K562 (cell line): ENCODE measurements around the gene ITGA7. TPM values are rescaled to one million over a fixed set of nuclear protein-coding genes. Genes with fewer than 3 reads are reported as not detected.

ENCODE experiments used
- ATAC-seq: fragments of 200-7000 bp; cut with Tn5 transposase; 3 replicates; pipeline ENCODE4 v1.9.1; 2020; ENCODE audit warnings: moderate library complexity
- BruUV-seq: library from RNA; stranded (reverse); fragments of 400-500 nt; replicated peaks from 2 replicates; lab custom pipeline; 2021; lab: Mats Ljungman, UMichigan
- CTCF ChIA-PET: fragments of 300-600 bp; formaldehyde crosslinking; extraction: SDS; loops from one replicate; lab custom pipeline; 2021; ENCODE audit warnings: low intra/inter-chr PET ratio; lab: Yijun Ruan, JAX
- POLR2A ChIA-PET: fragments of 300-600, 350-650 bp; sonication (Branson Sonifier 250); formaldehyde crosslinking; extraction: SDS; loops from one replicate; lab custom pipeline; 2021; ENCODE audit warnings: antibody characterized with exemption, inconsistent platforms; lab: Yijun Ruan, JAX
- DNase-seq, 4 experiments: peaks; one replicate each; pipeline versions ENCODE4 v3.0.0 to v3.0.0-alpha.2; 2011 to 2018; ENCODE audit warnings: low spot score in 3 of 4, mixed read lengths in 3 of 4; ENCODE audit errors: extremely low read depth in 1 of 4
- FAIRE-seq: peaks from 2 replicates; lab custom pipeline; 2011; peaks lifted over from hg19 to GRCh38; lab: Jason Lieb, UNC
- H2AFZ ChIP-seq: 2 replicates; pipeline ENCODE4 v1.6.0; 2011; ENCODE audit warnings: low read depth, low read length, control low read depth, inconsistent platforms
- H3K27ac ChIP-seq: fragments of 200-600 bp; 3 replicates; pipeline ENCODE4 v1.8.0; 2011; ENCODE audit warnings: low read depth, mild to moderate bottlenecking, control low read depth, inconsistent platforms, low read length, moderate library complexity, mixed read lengths; ENCODE audit errors: extremely low read depth
- H3K27me3 ChIP-seq, 2 experiments: fragments of 300-600 bp in 1 of 2; 2 replicates in 1 of 2; 3 replicates in 1 of 2; pipeline versions ENCODE4 v1.6.0 to v1.8.0; 2011; ENCODE audit warnings: inconsistent platforms in 2 of 2, low read length in 2 of 2, mild to moderate bottlenecking in 1 of 2, mixed read lengths in 1 of 2, moderate library complexity in 1 of 2; ENCODE audit not compliant: control insufficient read depth in 2 of 2, insufficient read depth in 2 of 2
- H3K36me3 ChIP-seq: fragments of 300-600 bp; 3 replicates; pipeline ENCODE4 v1.8.0; 2011; ENCODE audit warnings: mild to moderate bottlenecking, low read length, inconsistent platforms; ENCODE audit not compliant: control insufficient read depth, insufficient read depth
- H3K4me1 ChIP-seq, 2 experiments: fragments of 200-600 bp in 1 of 2; replicated peaks in 1 of 2; 2 replicates in 1 of 2; 3 replicates in 1 of 2; pipeline versions ENCODE4 v1.5.1 to v1.8.0; 2011; ENCODE audit warnings: inconsistent platforms in 2 of 2, low read length in 2 of 2, mild to moderate bottlenecking in 1 of 2, mixed read lengths in 1 of 2, moderate library complexity in 1 of 2; ENCODE audit not compliant: control insufficient read depth in 2 of 2, insufficient read depth in 2 of 2
- H3K4me2 ChIP-seq: 2 replicates; pipeline ENCODE4 v1.6.1; 2011; ENCODE audit warnings: low read length, control low read depth, inconsistent platforms, mixed read lengths; ENCODE audit not compliant: insufficient read depth
- H3K4me3 ChIP-seq: fragments of 200-600 bp; sonication (generic), shearing (Covaris generic); 2 replicates; pipeline ENCODE4 v1.5.1; 2016; ENCODE audit warnings: control low read depth, inconsistent platforms
- H3K79me2 ChIP-seq: fragments of 200-600 bp; 3 replicates; pipeline ENCODE4 v1.8.0; 2011; ENCODE audit warnings: low read length, inconsistent platforms; ENCODE audit not compliant: control insufficient read depth, insufficient read depth
- H3K9ac ChIP-seq, 2 experiments: 2 replicates each; pipeline versions ENCODE4 v1.6.0 to v1.6.1; 2011; ENCODE audit warnings: low read depth in 2 of 2, low read length in 2 of 2, control low read depth in 1 of 2, inconsistent platforms in 1 of 2, mild to moderate bottlenecking in 1 of 2, mixed read lengths in 1 of 2; ENCODE audit not compliant: insufficient read depth in 1 of 2
- H3K9me1 ChIP-seq: one replicate; pipeline ENCODE4 v1.6.0; 2011; ENCODE audit warnings: inconsistent platforms, mild to moderate bottlenecking, low read length, moderate library complexity; ENCODE audit not compliant: control insufficient read depth, insufficient read depth
- H3K9me3 ChIP-seq: replicated peaks from 2 replicates; pipeline ENCODE4 v1.5.1; 2011; ENCODE audit warnings: low read depth, low read length, inconsistent platforms; ENCODE audit not compliant: control insufficient read depth, insufficient read depth
- H4K20me1 ChIP-seq: replicated peaks from 2 replicates; pipeline ENCODE4 v1.6.1; 2011; ENCODE audit warnings: low read length, inconsistent platforms, mixed read lengths; ENCODE audit not compliant: control insufficient read depth, insufficient read depth
- CCAR2 ChIP-seq: fragments of 200-400 bp; formaldehyde crosslinking; IDR thresholded peaks from 2 replicates; pipeline ENCODE4 v1.6.1; 2017; ENCODE audit warnings: mild to moderate bottlenecking, low read depth, low read length
- DIDO1 ChIP-seq: fragments of 450-650 bp; IDR thresholded peaks from 2 replicates; pipeline ENCODE4 v1.6.1; 2016; ENCODE audit warnings: low read depth, missing biosample characterization, missing genetic modification characterization
- FOXM1 ChIP-seq, 2 experiments: fragments of 450-650 bp in 1 of 2; sonication (generic) in 1 of 2; formaldehyde crosslinking in 1 of 2; IDR thresholded peaks; 2 replicates each; pipeline versions ENCODE4 v1.6.1 to v1.9.0; 2017 to 2022; ENCODE audit warnings: low read depth in 2 of 2, mild to moderate bottlenecking in 2 of 2, missing genetic modification reagents in 1 of 2, moderate library complexity in 1 of 2
- MXD1 ChIP-seq: fragments of 250-450 bp; sonication (Bioruptor Pico); IDR thresholded peaks from 2 replicates; pipeline ENCODE4 v1.8.0; 2021; ENCODE audit warnings: borderline replicate concordance, mild to moderate bottlenecking, moderate library complexity; ENCODE audit not compliant: poor library complexity, severe bottlenecking
- MYNN ChIP-seq, 2 experiments: sonication (generic); formaldehyde crosslinking in 1 of 2; IDR thresholded peaks; 2 replicates each; pipeline versions ENCODE4 v1.5.0 to v1.6.1; 2016 to 2020; ENCODE audit warnings: antibody characterized with exemption in 1 of 2, missing genetic modification reagents in 1 of 2
- NR2F6 ChIP-seq: fragments of 450-650 bp; formaldehyde crosslinking; IDR thresholded peaks from 2 replicates; pipeline ENCODE4 v1.4.0; 2020; ENCODE audit warnings: mild to moderate bottlenecking
- PHF21A ChIP-seq: fragments of 450-650 bp; IDR thresholded peaks from 2 replicates; pipeline ENCODE4 v1.6.1; 2017; ENCODE audit warnings: low read depth, borderline replicate concordance
- RNF219 ChIP-seq: fragments of 250-450 bp; sonication (Bioruptor Pico); IDR thresholded peaks from 2 replicates; pipeline ENCODE4 v1.5.0; 2022; ENCODE audit warnings: mild to moderate bottlenecking
- SMARCA5 ChIP-seq: fragments of 450-650 bp; IDR thresholded peaks from 2 replicates; pipeline ENCODE4 v1.6.1; 2016
- ZBTB2 ChIP-seq: fragments of 450-650 bp; IDR thresholded peaks from 2 replicates; pipeline ENCODE4 v1.6.1; 2016; ENCODE audit warnings: antibody characterized with exemption
- ZNF124 ChIP-seq: sonication (generic); formaldehyde crosslinking; IDR thresholded peaks from 2 replicates; pipeline ENCODE4 v1.8.1; 2022; ENCODE audit warnings: missing genetic modification reagents
- ZNF311 ChIP-seq: fragments of 250-450 bp; sonication (Bioruptor Pico); IDR thresholded peaks from 2 replicates; pipeline ENCODE4 v1.4.0; 2020; ENCODE audit warnings: mild to moderate bottlenecking, moderate library complexity
- ZNF561 ChIP-seq: fragments of 450-650 bp; formaldehyde crosslinking; conservative IDR thresholded peaks from 2 replicates; pipeline ENCODE4 v1.4.0; 2020; ENCODE audit warnings: mild to moderate bottlenecking, moderate library complexity
- ZNF586 ChIP-seq: fragments of 450-650 bp; formaldehyde crosslinking; conservative IDR thresholded peaks from 2 replicates; pipeline ENCODE4 v1.4.0; 2020; ENCODE audit warnings: mild to moderate bottlenecking, moderate library complexity
- ZNF707 ChIP-seq: fragments of 250-450 bp; sonication (Bioruptor Pico); conservative IDR thresholded peaks from 2 replicates; pipeline ENCODE4 v1.8.0; 2022; ENCODE audit warnings: inconsistent platforms, mild to moderate bottlenecking, moderate library complexity
- WGBS: fragments of 100-300 bp; shearing (Covaris generic); methylation state at CpG from one replicate; pipeline ENCODE4 v1.1.6; 2016; ENCODE audit warnings: low coverage, mixed read lengths; ENCODE audit not compliant: insufficient coverage; ENCODE audit errors: missing lambda C conversion rate; 5-methylcytosine and 5-hydroxymethylcytosine counted together
- in situ Hi-C: fragments of 300-500 bp; cut with MboI; formaldehyde crosslinking; loops from 4 replicates; pipeline ENCODE4 v1.15.0; 2018; ENCODE audit warnings: inconsistent platforms, mixed read lengths
- intact Hi-C: fragments of 100-400 bp; cut with micrococcal nuclease; formaldehyde crosslinking; loops from 2 replicates; pipeline ENCODE4 v1.14.2; 2022
- polyA plus RNA-seq, 8 experiments: library from polyadenylated mRNA; depleted of rRNA in 4 of 8; stranded (reverse) in 5 of 8; unstranded in 3 of 8; fragments of >200 nt; fragmentation: Nextera tagmentation in 2 of 8; fragmentation: Illumina TruSeq in 1 of 8; extraction: Ambion mirVana in 2 of 8; extraction: Trizol in 1 of 8; gene quantifications; 2 replicates each; pipeline versions ENCODE4 v1.2.1 to v1.2.3, GENCODE V29; 2011 to 2014; ENCODE audit warnings: inconsistent platforms in 1 of 8, missing spikeins in 1 of 8
- total RNA-seq, 7 experiments: library from RNA; depleted of rRNA in 6 of 7; stranded (reverse); fragments of >200 nt in 6 of 7; fragmentation: Illumina TruSeq in 2 of 7; extraction: Trizol in 2 of 7; gene quantifications; 2 replicates each; pipeline versions ENCODE4 v1.2.1 to v1.2.3, GENCODE V29; 2011 to 2021; ENCODE audit warnings: low replicate concordance in 1 of 7

ITGA7 gene
- total and polyA plus RNA-seq, 9 of the 15 experiments (the other 6 are each of a cell fraction or from before 2014, with no cell fraction given), result 0.11 to 2.3 (median 0.56) TPM; not detected in 1

- no peak for TF ChIP-seq SMARCA5
Observed at GRCh38 chr12:55637467-55637866, 70.2 kb downstream of the ITGA7 start (continued).

- H3K79me2 ChIP-seq, result no peaks in the 10 kb centered on the region
- in situ Hi-C loops (no loop called here), intact Hi-C loops (no loop called here)
- peaks cover 18 to 34% of the 10 kb centered on the region in 2 experiments; a peak in 4 of 5 replicates for H3K27me3 ChIP-seq
- DNase-seq, result no peak
- H3K4me3 ChIP-seq, result no peak within 1 kb of the TSS
- no peaks in the 10 kb centered on the region for H3K9me1 ChIP-seq
- FAIRE-seq, result no peak
- 6% methylated on average over 6 of the region's 6 CpGs for WGBS
- H2AFZ ChIP-seq, result no peak within 1 kb of the TSS
- CTCF ChIA-PET, result no interaction called here
- no peak within 1 kb of the TSS for H3K4me2 ChIP-seq
- ATAC-seq, result no peak
- H4K20me1 ChIP-seq, result 0 out of 2 replicates have a peak, but pooled peaks cover 4% of the 10 kb centered on the region
- no peaks in the 10 kb centered on the region for H3K9me3 ChIP-seq
- no peaks in the 10 kb centered on the region for H3K36me3 ChIP-seq
- no TSS peak for BruUV-seq
- H3K4me1 ChIP-seq, result no peaks in the 10 kb centered on the region
- no peak within 1 kb of the TSS for H3K27ac ChIP-seq
- POLR2A ChIA-PET, result no interaction called here
- H3K9ac ChIP-seq, result no peak within 1 kb of the TSS
- TF ChIP-seq FOXM1 (IDR thresholded peaks at IDR 0.05; ENCODE audit: low read depth) (no peak), FOXM1 (CRISPR knock-in tag; IDR thresholded peaks at IDR 0.05; ENCODE audit: low read depth) (no peak), ZNF586 (CRISPR knock-in tag) (no peak), MXD1 (no peak), MYNN (IDR thresholded peaks at IDR 0.05) (no peak), MYNN (CRISPR knock-in tag; IDR thresholded peaks at IDR 0.05) (no peak), PHF21A (no peak), RNF219 (CRISPR knock-in tag) (no peak), DIDO1 (tag) (no peak), ZNF124 (CRISPR knock-in tag) (no peak), NR2F6 (no peak), ZNF561 (CRISPR knock-in tag) (no peak), ZBTB2 (no peak), ZNF707 (CRISPR knock-in tag) (no peak), CCAR2 (no peak), ZNF311 (CRISPR knock-in tag) (no peak)
Observed at GRCh38 chr12:55636853-55637252, 70.9 kb downstream of the ITGA7 start, which contains the start of gene OR10P1. TSS of gene OR10P1 (plus strand) at chr12:55636892. CDS start at chr12:55636892, 0 bp downstream.
